Stimulated activated CD4-positive, alpha-beta T cell treated with anti-CD3 and anti-CD28 coated beads, Interleukin-2, amount 100 ng/mL, for 24 hours (primary cell): ENCODE results near the gene PLEKHM3.

Experiments used
- DNase-seq, 2 donors: peaks; one replicate each; pipeline ENCODE4 v3.0.0-alpha.2; 2020

The PLEKHM3 gene, protein sequence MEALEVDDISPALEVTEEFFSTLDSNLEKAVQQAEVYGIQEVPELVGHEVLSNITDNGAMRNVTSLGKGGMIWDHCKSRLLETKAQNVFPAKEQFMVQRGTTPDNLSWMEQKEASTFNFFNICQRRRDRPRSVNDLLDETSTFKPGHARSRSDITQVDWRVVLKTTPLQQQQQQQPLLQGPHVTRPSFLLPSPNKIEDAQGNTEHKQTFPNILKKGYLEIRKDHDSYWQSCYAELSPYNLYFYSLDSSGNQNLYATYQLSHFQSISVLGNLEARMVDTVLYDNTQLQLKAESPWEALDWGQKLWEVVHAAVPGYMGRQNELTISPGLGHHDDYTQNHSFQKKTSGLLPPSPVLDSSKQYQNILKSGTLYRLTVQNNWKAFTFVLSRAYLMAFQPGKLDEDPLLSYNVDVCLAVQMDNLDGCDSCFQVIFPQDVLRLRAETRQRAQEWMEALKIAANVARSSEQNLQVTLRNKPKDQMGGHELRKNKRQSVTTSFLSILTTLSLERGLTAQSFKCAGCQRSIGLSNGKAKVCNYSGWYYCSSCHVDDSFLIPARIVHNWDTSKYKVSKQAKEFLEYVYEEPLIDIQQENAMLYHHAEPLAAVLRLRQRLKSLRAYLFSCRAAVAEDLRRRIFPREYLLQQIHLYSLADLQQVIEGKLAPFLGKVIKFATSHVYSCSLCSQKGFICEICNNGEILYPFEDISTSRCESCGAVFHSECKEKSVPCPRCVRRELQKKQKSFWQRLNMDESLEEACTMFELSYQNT

DNA sequence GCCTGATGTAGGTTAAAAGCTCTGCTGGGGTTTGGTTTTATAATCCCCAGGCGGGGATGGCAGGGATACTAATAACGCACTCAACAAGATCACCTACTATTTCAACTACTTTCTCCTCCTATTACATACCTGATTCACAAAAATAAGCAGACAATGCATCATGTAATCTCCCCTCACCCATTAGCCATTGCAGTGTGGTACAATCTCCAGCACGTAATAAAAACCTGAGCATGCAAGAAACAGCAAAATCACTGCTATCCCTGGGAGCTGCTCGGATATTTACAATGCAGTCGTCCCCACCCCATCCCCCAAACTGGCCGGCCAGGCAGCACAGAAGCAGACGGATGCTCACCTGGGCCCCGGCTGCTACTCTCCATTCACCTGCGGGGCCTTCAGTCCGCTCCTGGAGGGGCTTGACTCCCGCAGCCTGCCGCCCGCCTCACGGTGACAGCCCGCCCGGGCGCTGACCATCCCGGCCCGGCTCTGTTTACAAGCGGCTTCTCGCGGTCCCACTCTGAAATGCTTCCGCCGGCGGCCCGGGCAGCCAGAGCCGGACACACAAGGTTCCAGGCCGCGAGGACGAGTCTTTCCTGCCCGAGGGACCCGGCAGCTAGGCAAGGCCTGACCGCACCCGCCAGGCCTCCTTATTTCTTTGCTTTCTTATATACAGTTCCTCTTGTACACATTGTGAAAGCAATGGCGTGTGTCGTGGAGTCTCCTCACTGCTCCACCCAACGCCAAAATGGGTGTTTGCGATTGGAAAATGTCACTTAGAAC lies at the start of gene PLEKHM3:
Gene PLEKHM3 (minus strand): TSS at position 491 of the 777 bp plus-strand sequence. CDS start 23,888 bp downstream, outside the sequence.
- peak; percentile 81 to 84 for DNase-seq

DNA sequence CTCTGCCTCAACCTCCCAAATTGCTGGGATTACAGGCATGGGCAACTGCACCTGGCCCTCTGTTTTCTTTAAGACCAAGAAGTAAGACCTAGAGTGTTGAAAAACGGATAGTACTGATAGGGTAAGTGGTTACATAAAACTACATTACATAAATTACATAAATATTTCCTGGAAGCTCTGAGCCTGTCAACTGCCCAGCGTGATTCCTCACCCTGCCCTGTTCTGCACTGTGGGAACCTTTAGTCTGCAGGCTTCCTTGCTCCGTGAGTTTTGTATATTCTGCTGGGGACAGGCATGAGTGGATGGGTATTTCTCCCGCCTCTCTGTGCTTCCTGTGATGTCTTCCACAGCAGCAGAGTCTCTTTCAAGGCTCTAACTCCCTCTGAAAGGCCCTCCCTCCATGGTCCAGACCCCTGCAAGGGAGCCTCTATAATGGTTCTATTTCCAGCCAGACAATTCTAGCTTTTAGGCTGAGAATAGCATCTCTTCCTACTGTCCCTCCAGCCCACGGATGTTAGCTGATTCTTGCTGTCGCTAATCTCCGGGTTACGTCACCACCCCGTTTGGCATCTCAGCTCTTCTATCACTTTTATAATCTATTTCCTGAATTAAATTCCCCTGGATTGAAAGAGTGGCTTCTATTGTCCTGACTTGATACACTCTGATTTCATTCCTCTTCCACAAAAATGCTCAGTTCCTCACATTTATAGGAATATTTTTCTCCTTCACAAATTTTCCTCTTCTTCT lies 49.5 kb upstream of the PLEKHM3 start:
- no peak for DNase-seq

DNA sequence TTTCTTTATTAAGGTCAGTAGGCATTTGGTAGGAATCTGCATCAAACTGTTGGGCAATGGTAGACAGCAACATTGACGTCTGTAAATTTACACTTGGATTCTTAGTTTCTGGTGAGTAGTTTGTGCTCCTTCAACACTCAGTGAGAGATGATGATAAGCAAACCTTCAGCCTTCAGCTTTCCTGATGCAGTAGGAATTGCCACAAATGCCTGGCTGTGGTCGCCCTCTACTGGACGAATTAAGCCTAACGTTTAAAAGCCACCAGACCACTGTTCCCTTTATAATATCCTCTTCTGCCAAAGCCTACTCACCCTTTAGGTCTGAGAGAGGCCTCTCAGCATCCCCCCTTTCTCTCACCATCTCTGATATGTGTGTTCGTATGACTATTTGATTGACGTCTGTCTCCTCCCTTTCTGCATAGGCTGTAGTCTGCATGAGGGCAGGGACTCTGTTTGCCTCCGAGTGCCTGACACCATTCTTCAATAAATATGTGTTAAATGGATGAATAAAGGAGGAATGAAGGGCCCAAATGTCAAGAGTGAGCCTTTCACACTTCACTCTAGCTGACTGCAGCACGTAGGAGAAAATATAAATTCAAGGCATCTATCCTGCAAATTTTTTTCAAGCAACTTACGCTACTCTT lies 47.0 kb upstream of the PLEKHM3 start:
- peak; percentile 56 to 66 for DNase-seq

DNA sequence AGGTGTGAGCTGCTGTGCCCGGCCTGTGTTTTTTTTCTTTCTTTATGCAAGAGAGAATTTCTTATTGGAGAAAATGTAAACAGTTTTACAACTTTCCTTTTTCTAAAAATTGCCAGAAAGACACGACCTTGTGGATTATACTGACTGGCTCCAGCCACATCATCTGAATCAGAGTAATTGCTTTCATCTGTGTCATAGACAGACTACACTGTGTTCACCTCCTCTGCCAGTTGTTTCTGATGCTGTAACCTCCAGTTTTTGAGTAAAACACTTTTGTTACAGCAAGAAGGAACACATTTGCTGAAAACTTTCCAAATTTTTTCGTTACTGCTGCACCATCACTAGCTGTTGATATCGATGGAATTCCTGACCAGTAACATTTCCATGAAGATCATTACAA lies 43.9 kb upstream of the PLEKHM3 start:
- no peak for DNase-seq

DNA sequence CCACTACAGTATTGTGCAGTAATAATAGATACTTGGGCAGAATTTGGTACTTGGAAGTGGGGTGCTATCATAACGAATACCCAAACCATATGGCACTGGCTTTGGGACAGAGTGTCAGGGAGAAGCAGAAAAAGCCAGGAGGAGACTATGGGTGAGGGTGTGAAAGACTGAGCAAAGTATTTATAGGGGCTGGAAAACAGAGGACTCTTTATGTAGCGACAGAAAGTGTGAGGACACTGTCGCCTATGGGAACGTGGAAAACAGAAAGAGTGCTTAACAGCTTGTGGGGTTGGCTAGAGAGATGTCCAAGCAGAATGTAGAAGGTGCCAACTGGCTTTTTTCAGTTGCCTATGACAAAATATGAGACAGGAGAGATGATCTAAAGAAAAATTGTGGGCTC lies 40.7 kb upstream of the PLEKHM3 start:
- DNase-seq, result no peak

DNA sequence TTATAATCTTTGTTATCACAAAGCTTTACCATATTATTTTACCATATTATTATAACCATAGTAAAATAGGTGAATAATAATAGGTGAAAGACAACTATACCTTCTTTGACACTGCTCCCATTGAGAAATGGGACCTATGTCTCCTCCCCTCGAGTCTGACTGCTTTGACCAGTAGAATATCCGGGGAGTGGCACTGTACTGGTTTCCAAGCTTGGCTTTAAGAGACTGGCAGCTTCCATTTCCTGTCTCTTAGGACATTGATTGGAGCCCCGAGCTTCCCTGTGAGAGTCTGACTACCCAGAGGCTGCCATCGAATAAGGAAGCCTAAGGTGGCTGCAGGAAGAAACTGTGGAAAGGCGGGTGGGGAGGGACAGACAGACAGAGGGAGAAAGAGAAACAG lies 40.1 kb upstream of the PLEKHM3 start:
- no peak for DNase-seq

DNA sequence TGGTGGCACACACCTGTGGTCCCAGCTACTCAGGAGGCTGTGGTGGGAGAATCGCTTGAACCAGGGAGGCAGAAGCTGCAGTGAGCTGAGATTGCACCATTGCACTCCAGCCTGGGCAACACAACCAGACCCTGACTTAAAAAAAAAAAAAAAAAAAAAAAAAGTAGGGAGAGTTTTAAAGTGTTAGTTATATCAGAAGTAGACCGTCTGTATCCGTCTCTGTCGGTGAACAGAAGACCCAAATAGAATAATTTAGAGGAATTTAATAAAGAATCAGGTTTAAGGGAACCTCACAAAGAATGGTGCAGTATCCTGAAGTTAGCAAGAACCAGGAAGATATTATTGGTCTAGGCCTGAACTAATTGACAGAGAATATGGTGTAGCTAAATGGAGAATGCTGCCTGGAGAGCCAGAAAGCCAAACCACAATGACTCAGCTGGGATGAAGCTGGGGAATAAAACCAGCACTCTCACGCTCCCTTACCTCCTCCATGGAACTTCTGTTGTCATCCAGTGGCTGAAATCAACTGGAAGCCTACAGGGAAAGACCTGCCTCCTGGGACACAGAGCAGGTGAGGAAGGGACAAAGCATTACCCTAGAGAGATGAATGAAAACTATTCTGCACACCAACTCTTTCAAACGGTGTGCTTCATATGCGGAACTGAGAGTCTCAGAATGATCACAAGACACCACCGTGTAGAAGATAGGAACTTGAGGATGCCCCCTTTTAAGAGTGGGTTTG lies 39.1 kb upstream of the PLEKHM3 start:
- no peak for DNase-seq

DNA sequence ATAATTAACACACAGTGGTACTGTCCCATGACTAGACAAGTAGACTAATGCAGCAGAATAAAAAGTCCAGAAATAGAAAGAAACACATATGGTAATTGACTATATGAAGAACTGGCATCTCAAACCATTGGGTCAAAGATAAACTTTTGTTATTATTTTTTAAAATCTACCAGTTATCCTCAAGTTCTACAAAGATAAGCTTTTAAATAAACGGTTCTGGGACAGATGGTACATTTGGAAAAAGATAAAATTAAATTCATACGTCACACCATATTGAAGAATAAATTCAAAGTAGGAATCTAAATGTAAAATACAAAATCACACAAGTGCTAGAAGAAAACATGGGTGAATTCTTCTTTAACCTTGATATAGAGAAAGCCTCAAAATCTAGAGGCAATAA lies 37.6 kb upstream of the PLEKHM3 start:
- DNase-seq, result no peak

DNA sequence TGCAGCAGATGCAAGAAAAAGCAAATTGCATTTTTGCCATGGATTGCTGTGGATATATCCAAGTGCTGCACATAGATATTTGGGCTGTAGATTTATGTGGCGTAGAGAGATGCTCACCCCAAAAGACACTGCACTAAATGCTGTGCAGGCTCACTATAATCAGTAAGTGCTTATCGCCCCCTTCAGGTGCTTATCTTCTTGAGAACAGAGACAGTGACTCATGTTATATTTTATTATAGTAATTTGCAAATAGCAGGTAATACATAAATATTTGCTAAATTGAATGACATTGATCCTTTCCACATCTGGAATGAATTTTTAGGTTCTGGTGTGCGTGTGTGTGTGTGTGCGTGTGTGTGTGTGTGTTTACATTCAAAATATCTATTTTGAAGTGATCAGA lies 36.8 kb upstream of the PLEKHM3 start:
- no peak for DNase-seq

DNA sequence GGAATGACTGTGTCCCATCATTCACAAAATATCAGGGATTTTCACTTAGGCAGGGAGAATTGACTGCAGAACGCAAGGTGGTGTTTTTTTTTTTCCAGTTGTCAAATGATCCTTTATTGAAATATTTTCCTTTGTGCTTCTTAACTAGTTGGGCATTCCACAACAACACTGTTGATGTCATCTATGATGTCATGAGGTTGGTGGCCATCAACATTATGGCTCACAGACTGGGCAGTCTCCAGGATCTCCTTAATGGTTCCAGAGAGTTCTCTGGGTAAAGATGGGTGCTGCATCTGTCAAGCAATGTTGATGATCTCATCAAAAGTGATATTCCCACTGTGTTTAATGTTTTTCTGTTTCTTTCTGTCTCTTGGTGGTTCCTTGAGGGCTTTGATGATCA lies 31.8 kb upstream of the PLEKHM3 start:
- DNase-seq, result no peak

DNA sequence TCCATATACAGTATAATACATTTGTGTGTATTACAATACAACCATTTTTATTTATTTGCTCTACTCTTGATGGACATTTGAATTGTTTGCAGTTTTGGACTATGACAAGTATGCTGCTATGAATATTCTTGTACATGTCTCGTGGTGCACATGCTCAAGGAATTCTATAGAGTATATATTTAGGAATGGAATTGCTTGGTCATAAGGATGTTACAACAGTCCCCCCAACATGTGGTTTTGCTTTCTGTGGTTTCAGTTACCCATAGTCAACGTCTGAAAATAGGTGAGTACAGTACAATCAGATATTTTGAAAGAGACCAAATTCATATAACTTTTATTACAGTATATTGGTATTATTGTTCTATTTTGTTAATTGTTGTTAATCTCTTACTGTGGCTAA lies 24.1 kb upstream of the PLEKHM3 start:
- no peak for DNase-seq

DNA sequence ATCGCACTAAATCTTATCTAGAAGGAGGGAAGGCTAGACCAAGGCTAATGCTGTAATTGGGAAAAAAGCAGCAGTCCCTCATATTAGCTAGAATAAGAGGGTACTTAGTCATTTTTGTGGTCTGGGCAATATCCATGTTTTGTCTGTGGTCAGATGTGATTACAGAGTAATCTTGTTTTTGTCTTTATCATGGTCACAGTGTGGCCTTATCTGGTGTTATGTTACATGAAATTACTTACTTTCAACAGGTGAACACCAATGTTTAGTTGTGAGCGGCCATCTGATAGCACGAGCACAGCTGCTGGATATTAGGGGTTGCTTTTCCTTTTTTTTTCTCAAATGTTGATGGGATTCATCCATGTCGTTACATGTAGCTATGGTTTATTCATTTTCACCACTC lies 23.7 kb upstream of the PLEKHM3 start:
- no peak for DNase-seq

DNA sequence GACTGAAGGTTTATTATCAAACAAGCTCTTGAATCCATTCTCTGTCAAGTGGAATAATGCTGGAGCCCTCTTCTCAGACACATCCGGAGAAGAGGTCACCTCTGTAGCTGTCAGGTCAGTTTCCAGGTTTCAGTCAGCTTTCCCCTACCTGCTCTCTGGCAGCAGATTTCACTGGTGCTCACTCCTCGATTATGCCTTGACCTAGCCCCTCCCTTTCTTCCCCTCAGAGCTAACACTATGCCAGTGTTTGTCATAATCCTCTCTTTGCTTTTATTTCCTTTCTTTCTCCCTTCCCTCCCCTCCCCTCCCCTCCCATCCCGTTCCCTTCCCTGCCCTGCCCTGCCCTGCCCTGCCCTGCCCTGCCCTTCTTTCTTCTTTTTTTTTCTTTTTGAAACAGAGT lies 22.5 kb upstream of the PLEKHM3 start:
- DNase-seq, result no peak

DNA sequence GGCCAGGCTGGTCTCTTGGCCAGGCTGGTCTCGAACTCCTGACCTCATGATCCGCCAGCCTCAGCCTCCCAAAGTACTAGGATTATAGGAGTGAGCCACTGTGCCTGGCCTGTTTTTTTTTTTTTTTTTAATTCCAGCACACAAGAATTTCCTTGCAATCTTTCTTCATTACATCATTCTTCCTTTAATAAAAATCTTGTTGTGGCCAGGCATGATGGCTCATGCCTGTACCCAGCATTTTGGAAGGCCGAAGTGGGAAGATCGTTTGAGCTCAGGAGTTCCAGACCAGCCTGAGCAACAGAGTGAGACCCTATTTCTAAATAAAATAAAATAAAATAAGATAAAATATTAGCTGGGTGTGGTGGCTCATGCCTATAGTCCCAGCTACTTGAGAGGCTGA lies 21.4 kb upstream of the PLEKHM3 start:
- no peak for DNase-seq

DNA sequence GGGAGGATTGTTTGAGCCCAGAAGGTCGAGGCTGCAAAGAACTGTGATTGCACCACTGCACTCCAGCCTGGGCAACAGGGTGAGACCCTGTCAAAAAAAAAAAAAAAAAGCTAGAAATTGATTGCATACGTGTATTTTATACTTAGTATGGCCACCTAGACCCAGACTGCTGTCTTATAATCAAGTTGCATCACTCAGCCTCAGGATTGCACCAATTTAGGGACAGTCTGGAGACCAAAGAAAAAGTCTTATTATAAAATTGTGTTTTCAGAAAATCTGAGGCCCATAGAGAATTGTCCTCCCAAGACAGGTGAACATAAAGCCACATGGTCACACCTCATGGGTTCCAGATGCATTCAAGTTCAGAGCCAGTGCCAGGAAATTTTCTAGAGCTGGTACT lies 17.1 kb upstream of the PLEKHM3 start:
- DNase-seq, result no peak

DNA sequence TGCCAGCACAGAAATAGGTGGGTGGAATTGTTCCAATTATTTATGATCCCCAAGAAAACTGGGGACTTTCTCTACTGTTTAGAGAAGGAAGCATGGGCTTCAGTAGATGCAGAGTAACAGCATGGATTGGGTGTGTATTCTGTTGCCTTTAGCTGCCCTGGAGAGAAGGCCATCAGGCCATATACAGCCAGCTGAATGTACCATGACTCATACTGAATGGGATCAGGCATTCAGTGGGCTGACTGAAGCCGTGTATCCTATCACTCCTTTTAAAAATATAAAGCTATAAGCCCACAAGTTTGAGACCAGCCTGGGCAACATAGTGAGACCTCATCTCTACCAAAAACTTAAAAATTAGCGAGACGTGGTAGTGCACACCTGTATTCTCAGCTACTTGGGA lies 16.7 kb upstream of the PLEKHM3 start:
- DNase-seq, result no peak

DNA sequence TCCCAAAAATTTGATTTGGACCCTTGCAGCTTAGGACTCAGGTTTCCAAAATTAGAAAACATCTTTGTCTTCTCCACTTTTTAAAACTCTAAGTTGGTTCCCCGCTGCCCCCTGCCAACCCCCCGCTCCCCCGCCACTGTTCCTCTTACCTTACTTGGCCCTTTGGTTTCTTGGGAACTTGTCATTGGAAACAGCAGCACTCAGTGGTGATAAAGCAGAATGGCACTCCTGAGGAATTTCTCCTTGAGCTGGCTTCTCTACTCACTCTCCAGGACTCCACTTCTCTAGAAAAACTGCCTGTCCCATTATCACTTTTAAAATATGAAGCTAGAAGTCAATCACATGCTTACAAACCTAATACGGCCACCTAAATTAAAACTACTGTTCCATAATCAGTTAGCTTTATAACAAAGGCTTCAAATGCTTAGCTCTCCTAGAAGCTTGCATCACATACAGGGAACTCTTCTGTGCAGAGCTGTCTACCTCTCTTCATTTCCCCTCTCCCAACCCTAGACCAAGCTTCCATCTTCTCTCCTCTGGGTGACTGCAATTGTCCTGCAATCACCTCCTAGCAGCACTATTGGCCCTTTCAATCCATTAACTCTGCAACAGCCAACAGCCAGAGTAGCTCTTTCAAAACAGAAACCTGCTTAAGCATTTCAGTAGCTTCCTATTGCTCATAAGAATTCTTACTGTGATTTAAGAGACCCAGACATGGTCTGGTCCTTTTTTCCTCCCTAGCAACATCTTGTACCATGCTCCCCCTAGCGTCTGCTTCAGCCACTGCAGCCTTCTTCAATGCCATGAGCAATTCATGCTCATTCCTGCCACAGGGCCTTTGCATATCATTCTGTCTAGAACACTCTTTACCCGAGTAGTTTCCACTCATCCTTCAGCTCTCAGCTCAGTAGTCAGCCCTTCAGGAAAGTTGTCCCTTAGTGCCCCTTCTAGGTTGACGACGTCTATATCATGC lies 15.2 kb upstream of the PLEKHM3 start:
- peak; percentile 80 to 82 for DNase-seq

DNA sequence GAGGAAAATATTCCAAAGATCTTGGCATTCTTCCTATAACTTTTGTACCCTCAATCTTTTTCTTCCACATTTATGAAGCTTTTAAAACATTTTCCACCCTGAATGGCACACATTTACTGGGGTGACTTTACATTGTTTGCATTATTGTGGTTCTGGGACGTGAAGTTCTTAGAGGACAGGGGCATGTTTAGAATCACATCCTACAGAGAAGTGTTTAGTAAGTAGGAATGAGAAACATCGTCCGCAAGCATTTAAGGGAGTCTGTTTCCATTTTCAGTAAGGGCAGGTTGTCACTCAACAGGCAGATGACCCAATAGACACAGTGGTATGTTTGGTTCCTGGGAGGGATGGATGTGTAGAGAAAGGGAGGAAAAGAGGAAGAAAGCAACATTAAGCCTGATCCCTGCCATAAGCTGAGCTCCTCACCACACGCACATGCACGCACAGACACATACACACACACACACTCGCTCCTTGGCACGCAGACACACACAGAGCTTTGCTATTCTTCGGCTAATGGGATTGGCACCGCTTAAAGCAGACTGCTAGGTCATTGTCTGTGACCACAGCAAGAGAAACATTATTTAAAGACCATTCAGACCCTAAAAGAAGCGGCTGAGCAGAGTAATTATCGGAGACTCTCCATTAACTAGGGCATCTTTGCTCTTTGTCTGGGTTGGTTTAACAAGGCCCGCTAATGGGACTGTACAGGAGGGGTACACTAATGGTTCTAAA lies 14.2 kb upstream of the PLEKHM3 start:
- no peak for DNase-seq
